ENCODE measurements around the gene CIP2A.
A peak's percentile ranks its signal among the peaks of the same experiment; 100 is the strongest.

Gene CIP2A

DNA sequence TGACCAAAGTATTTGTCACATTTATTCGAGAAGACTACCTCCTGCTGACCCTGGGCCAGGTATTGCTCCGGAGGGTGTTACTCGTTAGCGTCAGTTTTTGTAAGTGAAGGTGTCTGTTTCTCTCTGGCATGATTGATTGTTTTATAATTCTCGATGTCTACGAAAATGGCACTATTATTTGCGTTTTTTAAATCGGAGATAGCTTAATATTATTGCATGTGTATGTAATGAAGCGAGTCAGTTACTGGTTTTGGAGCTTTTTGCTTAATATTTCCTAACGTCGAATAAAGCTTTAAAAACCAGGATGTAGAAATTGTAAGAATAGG lies 723 bp upstream of the CIP2A start:
- peaks cover 4% of the 10 kb centered on the region for H3K79me1 ChIP-seq (ENCODE audit: low read length)
- no peak for DNase-seq
- peak overlapping the region; percentile 91 for H3K4me3 ChIP-seq (ENCODE audit: low read length)
- H3K4ac ChIP-seq (ENCODE audit: low read depth, low read length): peak overlapping the region; percentile 85
- no peak overlapping the region for H2BK5ac ChIP-seq (ENCODE audit: low read length)
- H4K8ac ChIP-seq (ENCODE audit: low read depth, low read length): no peak overlapping the region
- peak overlapping the region; percentile 87 for H3K27ac ChIP-seq (ENCODE audit: low read depth, low read length)
- H3K18ac ChIP-seq (ENCODE audit: low read length): peak overlapping the region; percentile 96
- peaks cover 30% of the 10 kb centered on the region for H3K79me2 ChIP-seq (ENCODE audit: control insufficient read depth, insufficient read depth, low read length)
- H3K9ac ChIP-seq (ENCODE audit: low read length): peak overlapping the region; percentile 98
- H2BK120ac ChIP-seq (ENCODE audit: low read depth, low read length): no peak overlapping the region
- WGBS (ENCODE audit: extremely low coverage, insufficient coverage, low lambda C conversion rate): no CpG with 5 or more reads among the region's 11 CpGs
- H4K5ac ChIP-seq (ENCODE audit: low read length): no peak overlapping the region
- no peak overlapping the region for H3K23ac ChIP-seq (ENCODE audit: low read length)
- peak overlapping the region; percentile 91 for H3K56ac ChIP-seq (ENCODE audit: low read length)
- H3K4me1 ChIP-seq (ENCODE audit: control insufficient read depth, low read depth, low read length): no peaks in the 10 kb centered on the region
- no peak overlapping the region for H2BK15ac ChIP-seq (replicated peaks; ENCODE audit: low read depth)
- no peaks in the 10 kb centered on the region for H3K27me3 ChIP-seq (ENCODE audit: insufficient read depth, low read length, poor library complexity)
- peak overlapping the region; percentile 64 for H3K4me2 ChIP-seq (ENCODE audit: low read length)
- H3K36me3 ChIP-seq (ENCODE audit: control insufficient read depth, insufficient read depth, low read length): no peaks in the 10 kb centered on the region
- H2AK5ac ChIP-seq (ENCODE audit: low read length): no peak overlapping the region

DNA sequence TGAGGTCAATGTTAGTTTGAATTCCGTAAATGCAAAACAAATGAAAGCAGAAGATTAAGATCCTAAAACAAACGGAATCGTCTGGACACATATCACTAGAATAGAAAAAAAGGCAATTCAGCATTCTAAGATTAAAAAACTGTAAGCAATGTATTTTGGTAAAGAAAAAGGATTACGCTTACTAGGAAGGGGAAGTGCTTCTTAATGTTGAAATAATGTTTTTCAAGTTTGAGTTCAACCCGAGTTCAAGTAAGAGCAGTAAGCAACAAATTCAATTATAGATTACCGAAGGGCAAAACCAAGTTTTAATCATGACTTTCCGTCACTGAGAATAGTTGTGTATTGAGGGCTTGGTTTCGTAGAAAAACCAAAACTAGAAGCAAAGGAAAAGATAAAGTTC lies 637 bp downstream of the CIP2A start:
- Histone ChIP-seq H3K4ac (ENCODE audit: low read depth, low read length) (no peak overlapping the region), H3K23ac (ENCODE audit: low read length) (no peak overlapping the region), H3K56ac (ENCODE audit: low read length) (peak overlapping the region; percentile 99), H2BK15ac (replicated peaks; ENCODE audit: low read depth) (no peak overlapping the region), H3K4me3 (ENCODE audit: low read length) (peak overlapping the region; percentile 97), H3K4me2 (ENCODE audit: low read length) (peak overlapping the region; percentile 37), H3K18ac (ENCODE audit: low read length) (no peak overlapping the region), H3K4me1 (ENCODE audit: control insufficient read depth, low read depth, low read length) (no peaks in the 10 kb centered on the region), H3K27me3 (ENCODE audit: insufficient read depth, low read length, poor library complexity) (no peaks in the 10 kb centered on the region), H3K79me2 (ENCODE audit: control insufficient read depth, insufficient read depth, low read length) (peaks cover 30% of the 10 kb centered on the region), H4K5ac (ENCODE audit: low read length) (no peak overlapping the region), H2BK120ac (ENCODE audit: low read depth, low read length) (no peak overlapping the region), H2AK5ac (ENCODE audit: low read length) (no peak overlapping the region), H3K36me3 (ENCODE audit: control insufficient read depth, insufficient read depth, low read length) (no peaks in the 10 kb centered on the region), H3K9ac (ENCODE audit: low read length) (peak overlapping the region; percentile 98), H4K8ac (ENCODE audit: low read depth, low read length) (no peak overlapping the region), H2BK5ac (ENCODE audit: low read length) (no peak overlapping the region), H3K79me1 (ENCODE audit: low read length) (peaks cover 4% of the 10 kb centered on the region), H3K27ac (ENCODE audit: low read depth, low read length) (peak overlapping the region; percentile 87)
- DNase-seq: no peak
- no CpG with 5 or more reads among the region's 8 CpGs for WGBS (ENCODE audit: extremely low coverage, insufficient coverage, low lambda C conversion rate)

DNA sequence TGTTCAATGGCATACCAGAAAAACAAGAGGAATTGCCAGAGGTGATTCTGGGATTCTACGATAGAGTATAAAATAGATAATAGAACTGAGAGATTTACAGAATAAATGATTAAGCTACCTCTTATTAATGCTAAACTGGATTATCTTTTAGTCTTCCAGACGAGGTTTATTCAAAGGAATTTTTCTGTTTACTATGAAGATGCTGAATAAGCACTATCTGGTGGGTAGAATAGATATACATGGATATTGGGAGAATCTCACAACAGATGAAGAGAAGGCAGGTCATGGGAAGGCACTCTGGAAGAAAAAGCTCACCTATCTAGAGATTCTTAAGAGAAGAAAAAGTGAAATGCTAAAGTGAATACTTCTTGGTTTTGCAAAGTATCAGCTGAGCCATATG lies 11.2 kb downstream of the CIP2A start:
- WGBS (ENCODE audit: extremely low coverage, insufficient coverage, low lambda C conversion rate): no CpG with 5 or more reads among the region's 2 CpGs
- H3K23ac ChIP-seq (ENCODE audit: low read length): no peak overlapping the region

DNA sequence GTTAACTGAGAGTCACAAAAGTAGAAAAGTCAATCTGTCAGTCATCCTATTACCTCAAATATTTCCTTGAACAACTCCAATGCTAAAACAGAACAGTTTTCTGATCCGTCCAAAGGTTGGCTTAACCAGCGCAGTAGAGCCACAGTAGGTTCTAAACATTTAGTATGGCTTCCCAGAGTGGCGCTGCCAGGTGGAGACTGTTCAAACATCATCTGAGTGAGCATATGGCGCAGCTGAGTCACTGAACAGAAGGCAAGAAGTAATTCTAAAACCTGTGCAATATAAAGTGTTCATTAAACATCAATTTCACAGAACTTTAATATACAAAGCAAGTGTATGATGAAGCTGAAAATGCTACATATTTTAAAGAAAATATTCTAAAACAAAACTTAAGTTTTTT lies 19.9 kb downstream of the CIP2A start:
- no peak overlapping the region for H4K8ac ChIP-seq (ENCODE audit: low read depth, low read length)
- H3K79me1 ChIP-seq (ENCODE audit: low read length): no peaks in the 10 kb centered on the region
- H2BK120ac ChIP-seq (ENCODE audit: low read depth, low read length): no peak overlapping the region
- no peak overlapping the region for H3K4me2 ChIP-seq (ENCODE audit: low read length)
- no peaks in the 10 kb centered on the region for H3K36me3 ChIP-seq (ENCODE audit: control insufficient read depth, insufficient read depth, low read length)
- H3K27ac ChIP-seq (ENCODE audit: low read depth, low read length): no peak overlapping the region
- H3K4me1 ChIP-seq (ENCODE audit: control insufficient read depth, low read depth, low read length): no peaks in the 10 kb centered on the region
- no peak overlapping the region for H2AK5ac ChIP-seq (ENCODE audit: low read length)
- H3K27me3 ChIP-seq (ENCODE audit: insufficient read depth, low read length, poor library complexity): no peaks in the 10 kb centered on the region
- H3K79me2 ChIP-seq (ENCODE audit: control insufficient read depth, insufficient read depth, low read length): no peaks in the 10 kb centered on the region
- no peak overlapping the region for H3K9ac ChIP-seq (ENCODE audit: low read length)
- no CpG with 5 or more reads among the region's 4 CpGs for WGBS (ENCODE audit: extremely low coverage, insufficient coverage, low lambda C conversion rate)
- no peak overlapping the region for H3K4me3 ChIP-seq (ENCODE audit: low read length)
- no peak overlapping the region for H2BK15ac ChIP-seq (replicated peaks; ENCODE audit: low read depth)
- H2BK5ac ChIP-seq (ENCODE audit: low read length): no peak overlapping the region
- H3K4ac ChIP-seq (ENCODE audit: low read depth, low read length): no peak overlapping the region
- H3K23ac ChIP-seq (ENCODE audit: low read length): no peak overlapping the region
- no peak overlapping the region for H4K5ac ChIP-seq (ENCODE audit: low read length)
- no peak overlapping the region for H3K56ac ChIP-seq (ENCODE audit: low read length)
- no peak for DNase-seq
- no peak overlapping the region for H3K18ac ChIP-seq (ENCODE audit: low read length)

More for the DNA sequence above, 11.2 kb downstream of the CIP2A start:
- H2BK15ac ChIP-seq (replicated peaks; ENCODE audit: low read depth): no peak overlapping the region
- DNase-seq: no peak
- H3K27me3 ChIP-seq (ENCODE audit: insufficient read depth, low read length, poor library complexity): no peaks in the 10 kb centered on the region
- H3K4me2 ChIP-seq (ENCODE audit: low read length): no peak overlapping the region
- no peaks in the 10 kb centered on the region for H3K4me1 ChIP-seq (ENCODE audit: control insufficient read depth, low read depth, low read length)
- no peak overlapping the region for H3K9ac ChIP-seq (ENCODE audit: low read length)
- no peak overlapping the region for H2BK120ac ChIP-seq (ENCODE audit: low read depth, low read length)
- no peak overlapping the region for H2AK5ac ChIP-seq (ENCODE audit: low read length)
- H3K79me1 ChIP-seq (ENCODE audit: low read length): no peaks in the 10 kb centered on the region
- no peaks in the 10 kb centered on the region for H3K79me2 ChIP-seq (ENCODE audit: control insufficient read depth, insufficient read depth, low read length)
- no peak overlapping the region for H4K8ac ChIP-seq (ENCODE audit: low read depth, low read length)
- H3K56ac ChIP-seq (ENCODE audit: low read length): no peak overlapping the region
- H3K4ac ChIP-seq (ENCODE audit: low read depth, low read length): no peak overlapping the region
- H3K18ac ChIP-seq (ENCODE audit: low read length): no peak overlapping the region
- no peak overlapping the region for H3K27ac ChIP-seq (ENCODE audit: low read depth, low read length)
- no peak overlapping the region for H3K4me3 ChIP-seq (ENCODE audit: low read length)
- H3K36me3 ChIP-seq (ENCODE audit: control insufficient read depth, insufficient read depth, low read length): peaks cover 3% of the 10 kb centered on the region
- no peak overlapping the region for H2BK5ac ChIP-seq (ENCODE audit: low read length)
- H4K5ac ChIP-seq (ENCODE audit: low read length): no peak overlapping the region

DNA sequence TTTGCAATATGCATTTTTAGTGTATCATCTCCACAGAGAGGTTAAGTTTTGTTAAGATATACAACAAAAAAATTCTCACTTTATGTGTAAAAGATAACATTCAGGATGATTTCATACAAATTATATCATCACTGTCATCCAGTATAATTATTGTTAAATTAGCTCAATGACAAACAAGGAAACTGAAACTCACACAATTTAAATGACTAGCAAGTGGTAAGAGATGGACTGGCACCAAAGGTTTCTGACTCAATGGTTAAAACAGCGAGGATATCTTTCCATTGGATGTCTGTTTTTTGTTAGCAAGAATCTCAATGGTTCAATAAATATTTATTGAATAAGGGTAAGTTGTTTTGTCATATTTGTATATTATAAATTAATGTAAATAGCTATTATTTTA lies 22.6 kb downstream of the CIP2A start:
- no peak for DNase-seq
- Histone ChIP-seq H4K8ac (ENCODE audit: low read depth, low read length) (no peak overlapping the region), H3K4me1 (ENCODE audit: control insufficient read depth, low read depth, low read length) (no peaks in the 10 kb centered on the region), H2AK5ac (ENCODE audit: low read length) (no peak overlapping the region), H3K23ac (ENCODE audit: low read length) (no peak overlapping the region), H2BK120ac (ENCODE audit: low read depth, low read length) (no peak overlapping the region), H4K5ac (ENCODE audit: low read length) (no peak overlapping the region), H2BK15ac (replicated peaks; ENCODE audit: low read depth) (no peak overlapping the region), H3K27me3 (ENCODE audit: insufficient read depth, low read length, poor library complexity) (no peaks in the 10 kb centered on the region), H3K4me2 (ENCODE audit: low read length) (no peak overlapping the region), H3K4ac (ENCODE audit: low read depth, low read length) (no peak overlapping the region), H3K18ac (ENCODE audit: low read length) (no peak overlapping the region), H3K27ac (ENCODE audit: low read depth, low read length) (no peak overlapping the region), H3K79me1 (ENCODE audit: low read length) (no peaks in the 10 kb centered on the region), H3K36me3 (ENCODE audit: control insufficient read depth, insufficient read depth, low read length) (no peaks in the 10 kb centered on the region), H3K56ac (ENCODE audit: low read length) (no peak overlapping the region), H3K79me2 (ENCODE audit: control insufficient read depth, insufficient read depth, low read length) (no peaks in the 10 kb centered on the region), H3K9ac (ENCODE audit: low read length) (no peak overlapping the region), H3K4me3 (ENCODE audit: low read length) (no peak overlapping the region), H2BK5ac (ENCODE audit: low read length) (no peak overlapping the region)
- no CpG with 5 or more reads among the region's 1 CpG for WGBS (ENCODE audit: extremely low coverage, insufficient coverage, low lambda C conversion rate)

DNA sequence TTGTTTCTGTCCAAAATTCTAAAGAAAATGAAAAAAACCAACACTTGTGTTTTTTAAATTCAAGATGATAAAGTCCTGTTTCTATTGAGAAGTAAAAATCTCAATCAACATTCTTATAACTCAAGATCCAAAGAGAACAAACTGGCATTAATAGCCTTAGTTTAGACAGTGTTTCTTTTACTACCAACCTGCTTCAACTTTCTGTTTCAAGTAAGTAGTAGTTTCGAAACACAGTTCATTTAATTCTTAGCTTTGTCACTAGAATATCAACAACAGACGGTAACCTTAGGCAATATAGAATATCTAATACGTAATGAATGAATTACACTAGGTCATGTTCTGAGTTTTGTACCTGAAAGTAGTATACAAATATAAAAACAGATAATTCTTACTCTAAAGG lies 23.7 kb downstream of the CIP2A start:
- DNase-seq: no peak
- no peaks in the 10 kb centered on the region for H3K36me3 ChIP-seq (ENCODE audit: control insufficient read depth, insufficient read depth, low read length)
- no peaks in the 10 kb centered on the region for H3K27me3 ChIP-seq (ENCODE audit: insufficient read depth, low read length, poor library complexity)
- no peak overlapping the region for H4K8ac ChIP-seq (ENCODE audit: low read depth, low read length)
- H3K79me1 ChIP-seq (ENCODE audit: low read length): no peaks in the 10 kb centered on the region
- H3K4me1 ChIP-seq (ENCODE audit: control insufficient read depth, low read depth, low read length): no peaks in the 10 kb centered on the region
- H2BK120ac ChIP-seq (ENCODE audit: low read depth, low read length): no peak overlapping the region
- no CpG with 5 or more reads among the region's 3 CpGs for WGBS (ENCODE audit: extremely low coverage, insufficient coverage, low lambda C conversion rate)
- H2AK5ac ChIP-seq (ENCODE audit: low read length): no peak overlapping the region
- H3K4ac ChIP-seq (ENCODE audit: low read depth, low read length): no peak overlapping the region
- H2BK15ac ChIP-seq (replicated peaks; ENCODE audit: low read depth): no peak overlapping the region
- H3K18ac ChIP-seq (ENCODE audit: low read length): no peak overlapping the region
- H4K5ac ChIP-seq (ENCODE audit: low read length): no peak overlapping the region
- H3K4me2 ChIP-seq (ENCODE audit: low read length): no peak overlapping the region
- no peak overlapping the region for H3K4me3 ChIP-seq (ENCODE audit: low read length)
- H2BK5ac ChIP-seq (ENCODE audit: low read length): no peak overlapping the region
- H3K27ac ChIP-seq (ENCODE audit: low read depth, low read length): no peak overlapping the region
- no peak overlapping the region for H3K56ac ChIP-seq (ENCODE audit: low read length)
- no peak overlapping the region for H3K23ac ChIP-seq (ENCODE audit: low read length)
- no peak overlapping the region for H3K9ac ChIP-seq (ENCODE audit: low read length)
- H3K79me2 ChIP-seq (ENCODE audit: control insufficient read depth, insufficient read depth, low read length): no peaks in the 10 kb centered on the region
